NB4 (cell line): ENCODE results near the gene PPP1R12B.
"Not testable (repeated sequence)": the region's sequence is repeated elsewhere in the genome, so short reads cannot be mapped to it uniquely, and the experiment has no call there.

Source experiments
- MYC ChIP-seq: IDR thresholded peaks from 2 replicates; pipeline ENCODE4 v1.6.1; 2011; ENCODE audit warnings: low read depth, low read length
- POLR2A ChIP-seq: IDR thresholded peaks from 2 replicates; pipeline ENCODE4 v1.6.1; 2011; ENCODE audit warnings: mild to moderate bottlenecking; ENCODE audit not compliant: insufficient read length; ENCODE audit errors: extremely low read depth
- TF ChIP-seq, protein P1 (sequence below): IDR thresholded peaks from one replicate; pipeline ENCODE4 v1.5.1; 2012; ENCODE audit warnings: low read depth, low read length

DNA sequence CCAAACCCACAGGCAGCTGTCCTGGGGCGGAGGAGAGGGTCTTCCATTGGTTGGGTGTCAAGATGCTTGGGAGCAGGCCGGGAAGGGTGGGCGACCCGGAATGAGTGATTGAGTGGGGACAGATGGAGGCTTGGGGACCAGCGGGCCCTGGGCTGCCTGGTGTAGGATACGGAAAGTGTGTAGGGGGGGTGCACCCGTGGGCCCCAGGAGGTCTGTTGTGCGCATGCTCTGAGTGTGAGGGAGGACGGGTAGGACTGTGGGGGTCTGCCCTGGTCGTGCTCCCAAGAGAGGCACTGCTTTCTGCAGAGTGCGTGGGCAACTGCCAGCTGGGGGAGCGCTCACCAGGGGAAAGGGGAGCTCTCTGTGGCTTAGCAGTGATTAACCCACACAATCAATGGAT, 275.0 kb downstream of the PPP1R12B start:
- TF ChIP-seq, protein P1, sequence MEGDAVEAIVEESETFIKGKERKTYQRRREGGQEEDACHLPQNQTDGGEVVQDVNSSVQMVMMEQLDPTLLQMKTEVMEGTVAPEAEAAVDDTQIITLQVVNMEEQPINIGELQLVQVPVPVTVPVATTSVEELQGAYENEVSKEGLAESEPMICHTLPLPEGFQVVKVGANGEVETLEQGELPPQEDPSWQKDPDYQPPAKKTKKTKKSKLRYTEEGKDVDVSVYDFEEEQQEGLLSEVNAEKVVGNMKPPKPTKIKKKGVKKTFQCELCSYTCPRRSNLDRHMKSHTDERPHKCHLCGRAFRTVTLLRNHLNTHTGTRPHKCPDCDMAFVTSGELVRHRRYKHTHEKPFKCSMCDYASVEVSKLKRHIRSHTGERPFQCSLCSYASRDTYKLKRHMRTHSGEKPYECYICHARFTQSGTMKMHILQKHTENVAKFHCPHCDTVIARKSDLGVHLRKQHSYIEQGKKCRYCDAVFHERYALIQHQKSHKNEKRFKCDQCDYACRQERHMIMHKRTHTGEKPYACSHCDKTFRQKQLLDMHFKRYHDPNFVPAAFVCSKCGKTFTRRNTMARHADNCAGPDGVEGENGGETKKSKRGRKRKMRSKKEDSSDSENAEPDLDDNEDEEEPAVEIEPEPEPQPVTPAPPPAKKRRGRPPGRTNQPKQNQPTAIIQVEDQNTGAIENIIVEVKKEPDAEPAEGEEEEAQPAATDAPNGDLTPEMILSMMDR = not testable (repeated sequence)
- not testable (repeated sequence) for TF ChIP-seq POLR2A, MYC
